GM12872 (cell line): ENCODE results near the gene ITIH5.

ENCODE experiments used
- TF ChIP-seq, protein P1 (sequence below): IDR thresholded peaks from 3 replicates; pipeline ENCODE4 v1.5.1; 2011; ENCODE audit warnings: low read depth, mild to moderate bottlenecking, low read length, moderate library complexity; ENCODE audit not compliant: insufficient read depth

Gene ITIH5

DNA sequence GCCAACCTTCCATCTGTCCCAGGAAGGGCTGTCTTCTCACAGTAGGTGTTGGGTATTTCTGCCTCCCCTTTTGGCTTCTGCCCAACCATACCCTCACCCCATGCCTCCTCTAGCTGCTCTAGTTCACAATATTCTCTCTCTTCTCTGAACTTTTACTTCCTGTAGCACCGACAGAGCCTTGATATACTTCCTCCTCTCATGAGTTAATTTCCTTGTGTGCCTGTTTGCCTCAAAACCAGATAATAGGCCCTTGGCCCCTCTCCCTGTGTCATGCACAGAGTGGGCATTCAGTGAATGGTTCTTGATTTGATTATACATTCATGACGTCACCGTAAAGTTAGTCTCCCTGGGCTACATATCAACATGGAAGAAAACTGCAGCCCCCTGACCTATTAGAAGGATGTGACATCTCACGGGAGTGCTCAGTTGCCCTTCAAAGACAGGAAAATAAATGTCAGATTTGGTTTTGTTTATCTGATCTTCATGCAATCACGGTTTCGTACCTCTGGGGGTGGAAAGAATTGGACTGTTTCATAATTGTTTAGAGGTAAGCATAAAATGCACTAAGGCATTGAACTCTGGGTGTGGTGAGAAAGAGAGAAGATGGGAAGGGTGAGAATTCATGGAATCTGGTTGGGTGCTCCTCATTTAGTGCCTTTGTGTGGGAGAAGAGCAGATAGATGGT is 127.7 kb downstream of the ITIH5 start:
- TF ChIP-seq, protein P1, sequence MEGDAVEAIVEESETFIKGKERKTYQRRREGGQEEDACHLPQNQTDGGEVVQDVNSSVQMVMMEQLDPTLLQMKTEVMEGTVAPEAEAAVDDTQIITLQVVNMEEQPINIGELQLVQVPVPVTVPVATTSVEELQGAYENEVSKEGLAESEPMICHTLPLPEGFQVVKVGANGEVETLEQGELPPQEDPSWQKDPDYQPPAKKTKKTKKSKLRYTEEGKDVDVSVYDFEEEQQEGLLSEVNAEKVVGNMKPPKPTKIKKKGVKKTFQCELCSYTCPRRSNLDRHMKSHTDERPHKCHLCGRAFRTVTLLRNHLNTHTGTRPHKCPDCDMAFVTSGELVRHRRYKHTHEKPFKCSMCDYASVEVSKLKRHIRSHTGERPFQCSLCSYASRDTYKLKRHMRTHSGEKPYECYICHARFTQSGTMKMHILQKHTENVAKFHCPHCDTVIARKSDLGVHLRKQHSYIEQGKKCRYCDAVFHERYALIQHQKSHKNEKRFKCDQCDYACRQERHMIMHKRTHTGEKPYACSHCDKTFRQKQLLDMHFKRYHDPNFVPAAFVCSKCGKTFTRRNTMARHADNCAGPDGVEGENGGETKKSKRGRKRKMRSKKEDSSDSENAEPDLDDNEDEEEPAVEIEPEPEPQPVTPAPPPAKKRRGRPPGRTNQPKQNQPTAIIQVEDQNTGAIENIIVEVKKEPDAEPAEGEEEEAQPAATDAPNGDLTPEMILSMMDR: no peak

- TF ChIP-seq, protein P1: no peak
Observed at GRCh38 chr10:7537126-7537525, 129.6 kb downstream of the ITIH5 start.

- TF ChIP-seq, protein P1: no peak
Observed at GRCh38 chr10:7534480-7534852, 132.3 kb downstream of the ITIH5 start.

DNA sequence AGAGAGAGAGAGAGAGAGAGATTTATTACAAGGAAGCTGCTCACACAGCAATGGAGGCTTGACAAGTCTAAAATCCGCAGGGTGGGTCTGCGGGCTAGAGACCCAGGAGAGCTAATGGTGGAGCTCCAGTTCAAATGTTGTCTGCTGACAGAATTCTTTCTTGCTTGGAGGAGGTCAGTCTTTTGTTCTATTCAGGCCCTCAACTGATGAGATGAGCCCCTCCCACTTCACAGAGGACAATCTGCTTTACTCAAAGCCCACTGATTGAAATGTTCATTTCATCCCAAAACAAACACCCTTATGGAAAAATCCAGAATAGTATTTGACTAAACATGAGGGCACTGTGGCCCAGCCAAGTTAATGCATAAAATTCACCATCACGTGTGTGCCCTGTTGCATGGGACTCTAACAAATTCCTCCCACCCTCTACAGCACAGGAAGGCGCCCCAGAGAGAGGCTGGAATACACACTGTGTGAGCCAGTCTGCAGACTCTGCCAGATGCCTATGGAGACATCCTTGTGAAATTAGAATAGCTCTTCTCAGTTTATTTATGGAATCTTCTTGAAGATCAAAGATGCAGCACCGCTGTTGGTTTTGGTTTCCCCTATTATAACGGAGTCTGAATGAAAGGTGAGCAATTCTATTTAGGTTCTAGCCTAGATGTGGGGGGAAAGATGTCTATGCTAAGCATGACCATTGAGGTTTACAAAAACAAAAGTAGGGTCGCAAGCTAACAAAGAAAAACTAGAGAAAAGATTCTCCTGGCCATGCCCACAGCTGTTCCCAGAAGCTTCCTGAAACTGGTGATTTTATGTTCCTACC is 132.9 kb downstream of the ITIH5 start:
- TF ChIP-seq, protein P1: no peak

- TF ChIP-seq, protein P1: no peak
Observed at GRCh38 chr10:7532723-7533498, 133.9 kb downstream of the ITIH5 start.

DNA sequence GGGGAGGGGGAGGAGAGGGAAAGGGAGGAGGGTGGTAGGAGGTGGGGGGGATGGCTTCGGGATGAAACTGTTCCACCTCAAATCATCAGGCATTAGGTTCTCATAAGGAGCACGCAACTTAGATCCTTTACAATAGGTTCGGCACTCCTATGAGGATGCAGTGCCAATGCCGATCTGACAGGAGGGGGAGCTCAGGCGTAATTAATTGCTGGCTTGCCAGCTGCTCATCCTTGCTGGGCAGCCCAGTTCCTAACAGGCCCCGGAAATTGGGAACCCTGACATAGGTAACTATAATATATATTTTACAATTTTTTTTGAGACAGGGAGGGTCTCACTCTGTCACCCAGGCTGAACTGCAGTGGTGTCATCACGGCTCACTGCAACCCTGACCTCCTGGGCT is 137.1 kb downstream of the ITIH5 start:
- TF ChIP-seq, protein P1: peak; percentile 32; the same call in 2 of the 3 replicates

- TF ChIP-seq, protein P1: no peak
Observed at GRCh38 chr10:7527468-7527867, 139.3 kb downstream of the ITIH5 start.
